ENCODE measurements around the gene ARHGAP36. TPM values are rescaled to one million over a fixed set of nuclear protein-coding genes. Genes with fewer than 3 reads are reported as not detected.

Gene ARHGAP36, protein sequence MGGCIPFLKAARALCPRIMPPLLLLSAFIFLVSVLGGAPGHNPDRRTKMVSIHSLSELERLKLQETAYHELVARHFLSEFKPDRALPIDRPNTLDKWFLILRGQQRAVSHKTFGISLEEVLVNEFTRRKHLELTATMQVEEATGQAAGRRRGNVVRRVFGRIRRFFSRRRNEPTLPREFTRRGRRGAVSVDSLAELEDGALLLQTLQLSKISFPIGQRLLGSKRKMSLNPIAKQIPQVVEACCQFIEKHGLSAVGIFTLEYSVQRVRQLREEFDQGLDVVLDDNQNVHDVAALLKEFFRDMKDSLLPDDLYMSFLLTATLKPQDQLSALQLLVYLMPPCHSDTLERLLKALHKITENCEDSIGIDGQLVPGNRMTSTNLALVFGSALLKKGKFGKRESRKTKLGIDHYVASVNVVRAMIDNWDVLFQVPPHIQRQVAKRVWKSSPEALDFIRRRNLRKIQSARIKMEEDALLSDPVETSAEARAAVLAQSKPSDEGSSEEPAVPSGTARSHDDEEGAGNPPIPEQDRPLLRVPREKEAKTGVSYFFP
- polyA plus RNA-seq (not detected in 3 replicates), polyA minus RNA-seq (not detected in 3 replicates)
- polyA plus RNA-seq (2011; ENCODE audit: low read depth): not detected
- not detected in 2 replicates for polyA plus RNA-seq (2011; cell fraction: cytosol; rRNA removed)
- polyA plus RNA-seq (2011; cell fraction: nucleus; rRNA removed): not detected in 2 replicates
- not detected in 2 replicates for polyA plus RNA-seq (2012; ENCODE audit: low replicate concordance)
- polyA minus RNA-seq (2011; cell fraction: cytosol; rRNA and poly(A)+ RNA removed): not detected
- polyA minus RNA-seq (2011; cell fraction: nucleus; rRNA and poly(A)+ RNA removed): not detected in 2 replicates

GRCh38 chrX:131058136-131058868 lies at the start of gene ARHGAP36:
Gene ARHGAP36 (plus strand): TSS chrX:131058346. CDS start chrX:131081666, 23,320 bp downstream.
- Histone ChIP-seq H4K20me1 (ENCODE audit: control insufficient read depth, extremely low read depth, insufficient read depth, low read length) (no peaks in the 10 kb centered on the region), H3K9me3 (ENCODE audit: control insufficient read depth, low read depth, low read length) (no peaks in the 10 kb centered on the region), H3K4me2 (ENCODE audit: control insufficient read depth, extremely low read depth, insufficient read depth, low read depth, low read length) (no peak within 1 kb of the TSS), H3K79me2 (ENCODE audit: control insufficient read depth, insufficient read depth, low read length) (no peaks in the 10 kb centered on the region), H3K9ac (ENCODE audit: control insufficient read depth, extremely low read depth, insufficient read depth, low read length) (no peak within 1 kb of the TSS), H3K27ac (ENCODE audit: control insufficient read depth, insufficient read depth, low read length) (no peak within 1 kb of the TSS), H3K4me1 (ENCODE audit: control insufficient read depth, extremely low read depth, insufficient read depth, low read length) (no peaks in the 10 kb centered on the region), H3K9me1 (ENCODE audit: control insufficient read depth, extremely low read depth, insufficient read depth, low read length) (no peaks in the 10 kb centered on the region), H2AFZ (ENCODE audit: control insufficient read depth, low read length) (no peak within 1 kb of the TSS), H3K27me3 (ENCODE audit: control insufficient read depth, extremely low read depth, insufficient read depth, low read length) (peaks cover 12% of the 10 kb centered on the region), H3K4me3 (ENCODE audit: control insufficient read depth in 2 of 3, extremely low read depth in 1 of 3, insufficient read depth in 2 of 3, low read depth in 1 of 3, low read length in 3 of 3) (no peak within 1 kb of the TSS), H3K36me3 (ENCODE audit: control insufficient read depth in 2 of 2, extremely low read depth in 1 of 2, insufficient read depth in 2 of 2, low read length in 2 of 2) (no peaks in the 10 kb centered on the region)
- DNase-seq (ENCODE audit: low read depth, low spot score) (no peak), FAIRE-seq (no peak)
- TF ChIP-seq EZH2 (IDR thresholded peaks at IDR 0.05; ENCODE audit: low read length): no peak
- TF ChIP-seq, protein P1, sequence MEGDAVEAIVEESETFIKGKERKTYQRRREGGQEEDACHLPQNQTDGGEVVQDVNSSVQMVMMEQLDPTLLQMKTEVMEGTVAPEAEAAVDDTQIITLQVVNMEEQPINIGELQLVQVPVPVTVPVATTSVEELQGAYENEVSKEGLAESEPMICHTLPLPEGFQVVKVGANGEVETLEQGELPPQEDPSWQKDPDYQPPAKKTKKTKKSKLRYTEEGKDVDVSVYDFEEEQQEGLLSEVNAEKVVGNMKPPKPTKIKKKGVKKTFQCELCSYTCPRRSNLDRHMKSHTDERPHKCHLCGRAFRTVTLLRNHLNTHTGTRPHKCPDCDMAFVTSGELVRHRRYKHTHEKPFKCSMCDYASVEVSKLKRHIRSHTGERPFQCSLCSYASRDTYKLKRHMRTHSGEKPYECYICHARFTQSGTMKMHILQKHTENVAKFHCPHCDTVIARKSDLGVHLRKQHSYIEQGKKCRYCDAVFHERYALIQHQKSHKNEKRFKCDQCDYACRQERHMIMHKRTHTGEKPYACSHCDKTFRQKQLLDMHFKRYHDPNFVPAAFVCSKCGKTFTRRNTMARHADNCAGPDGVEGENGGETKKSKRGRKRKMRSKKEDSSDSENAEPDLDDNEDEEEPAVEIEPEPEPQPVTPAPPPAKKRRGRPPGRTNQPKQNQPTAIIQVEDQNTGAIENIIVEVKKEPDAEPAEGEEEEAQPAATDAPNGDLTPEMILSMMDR (optimal IDR thresholded peaks at IDR 0.05 in 1 of 3, IDR thresholded peaks at IDR 0.05 in 1 of 3, conservative IDR thresholded peaks at IDR 0.05 in 1 of 3; ENCODE audit: extremely low read depth in 1 of 3, insufficient read depth in 2 of 3, low read length in 3 of 3): no peak
- dilution Hi-C loops (cut with MboI; ENCODE audit: extremely low pct_ligation_motif_present, low sequenced_read_pairs): no loop called here

- no peaks in the 10 kb centered on the region for H3K9me1 ChIP-seq (ENCODE audit: control insufficient read depth, extremely low read depth, insufficient read depth, low read length)
- H3K4me1 ChIP-seq (ENCODE audit: control insufficient read depth, extremely low read depth, insufficient read depth, low read length): no peaks in the 10 kb centered on the region
- H3K79me2 ChIP-seq (ENCODE audit: control insufficient read depth, insufficient read depth, low read length): no peaks in the 10 kb centered on the region
- H3K4me3 ChIP-seq (ENCODE audit: control insufficient read depth in 2 of 3, extremely low read depth in 1 of 3, insufficient read depth in 2 of 3, low read depth in 1 of 3, low read length in 3 of 3): no peak overlapping the region
- no peaks in the 10 kb centered on the region for H3K27me3 ChIP-seq (ENCODE audit: control insufficient read depth, extremely low read depth, insufficient read depth, low read length)
- H3K36me3 ChIP-seq (ENCODE audit: control insufficient read depth in 2 of 2, extremely low read depth in 1 of 2, insufficient read depth in 2 of 2, low read length in 2 of 2): no peaks in the 10 kb centered on the region
- no peak overlapping the region for H3K9ac ChIP-seq (ENCODE audit: control insufficient read depth, extremely low read depth, insufficient read depth, low read length)
- TF ChIP-seq, protein P1 (optimal IDR thresholded peaks at IDR 0.05 in 1 of 3, IDR thresholded peaks at IDR 0.05 in 1 of 3, conservative IDR thresholded peaks at IDR 0.05 in 1 of 3; ENCODE audit: extremely low read depth in 1 of 3, insufficient read depth in 2 of 3, low read length in 3 of 3): no peak
- TF ChIP-seq EZH2 (IDR thresholded peaks at IDR 0.05; ENCODE audit: low read length): no peak
- dilution Hi-C loops (cut with MboI; ENCODE audit: extremely low pct_ligation_motif_present, low sequenced_read_pairs): no loop called here
- no peaks in the 10 kb centered on the region for H4K20me1 ChIP-seq (ENCODE audit: control insufficient read depth, extremely low read depth, insufficient read depth, low read length)
- H3K4me2 ChIP-seq (ENCODE audit: control insufficient read depth, extremely low read depth, insufficient read depth, low read depth, low read length): no peak overlapping the region
- FAIRE-seq: no peak
- H3K27ac ChIP-seq (ENCODE audit: control insufficient read depth, insufficient read depth, low read length): no peak overlapping the region
- no peaks in the 10 kb centered on the region for H3K9me3 ChIP-seq (ENCODE audit: control insufficient read depth, low read depth, low read length)
- no peak overlapping the region for H2AFZ ChIP-seq (ENCODE audit: control insufficient read depth, low read length)
- DNase-seq (ENCODE audit: low read depth, low spot score): no peak
Observed at GRCh38 chrX:131010186-131010585, 48.0 kb upstream of the ARHGAP36 start.

Measured in keratinocyte (primary cell).